HG03575 (cell line): ENCODE measurements around the gene RNF2.

Source experiments
- ATAC-seq: cut with Tn5 transposase; IDR thresholded peaks from one replicate; pipeline ENCODE4 v1.9.1; 2021; ENCODE audit not compliant: unreplicated experiment, insufficient number of reproducible peaks, low FRiP score; ENCODE audit errors: extremely low read depth

The RNF2 gene

DNA sequence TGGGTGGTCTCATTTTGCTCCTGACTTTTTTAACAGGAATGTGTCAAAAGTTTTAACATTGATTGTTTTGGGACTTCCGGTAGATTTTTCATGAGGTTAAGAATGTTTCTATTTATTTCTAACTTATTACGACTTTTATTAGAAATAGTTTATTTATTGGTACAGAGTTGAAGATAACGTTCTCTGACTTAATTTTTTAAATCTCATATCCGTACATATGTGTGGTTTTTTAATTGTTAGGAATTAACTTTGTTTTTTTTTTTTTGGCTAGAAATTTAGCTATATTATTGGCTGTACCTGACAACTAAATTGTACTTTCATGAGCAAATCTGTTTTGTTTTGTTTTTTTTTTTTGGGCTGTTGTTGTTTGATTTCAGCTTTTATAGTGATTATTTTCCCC, 32.0 kb downstream of the RNF2 start:
- ATAC-seq, result no peak

- no peak for ATAC-seq
Measured at GRCh38 chr1:185080422-185080821, 35.1 kb downstream of the RNF2 start.

DNA sequence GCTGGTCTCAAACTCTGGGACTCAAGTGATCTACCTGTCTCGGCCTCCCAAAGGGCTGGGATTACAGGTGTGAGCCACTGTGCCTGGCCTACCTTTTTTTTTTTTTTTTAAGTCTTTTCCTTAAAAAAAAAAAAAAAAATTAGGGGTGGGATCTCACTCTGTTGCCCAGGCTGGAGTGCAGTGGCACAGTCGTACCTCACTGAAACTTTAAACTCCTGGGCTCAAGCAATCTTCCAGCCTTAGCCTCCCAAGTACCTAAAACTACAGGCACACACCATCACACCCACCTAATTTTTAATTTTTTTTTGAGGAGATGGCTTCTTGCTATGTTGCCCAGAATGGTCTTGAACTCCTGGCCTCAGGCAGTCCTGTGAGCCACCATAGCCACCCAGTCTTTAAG, 38.5 kb downstream of the RNF2 start:
- ATAC-seq, result no peak

- ATAC-seq, result no peak
Measured at GRCh38 chr1:185087101-185087500, 41.7 kb downstream of the RNF2 start.

GRCh38 chr1:185087746-185088145, 42.4 kb downstream of the RNF2 start:
- ATAC-seq, result no peak

DNA sequence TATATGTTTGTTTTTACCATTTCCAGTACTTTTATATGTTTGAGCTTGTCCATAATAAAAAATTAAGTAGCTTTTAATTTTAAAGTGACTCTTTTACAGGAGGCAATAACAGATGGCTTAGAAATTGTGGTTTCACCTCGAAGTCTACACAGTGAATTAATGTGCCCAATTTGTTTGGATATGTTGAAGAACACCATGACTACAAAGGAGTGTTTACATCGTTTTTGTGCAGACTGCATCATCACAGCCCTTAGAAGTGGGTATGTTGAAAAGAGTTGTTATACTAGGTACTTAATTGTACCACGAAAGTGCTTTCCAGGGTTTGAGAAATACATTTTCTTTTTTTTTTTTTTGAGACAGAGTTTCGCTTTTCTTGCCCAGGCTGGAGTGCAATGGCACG, 46.1 kb downstream of the RNF2 start:
- no peak for ATAC-seq

GRCh38 chr1:185094761-185095160, 49.4 kb downstream of the RNF2 start:
- ATAC-seq, result no peak

DNA sequence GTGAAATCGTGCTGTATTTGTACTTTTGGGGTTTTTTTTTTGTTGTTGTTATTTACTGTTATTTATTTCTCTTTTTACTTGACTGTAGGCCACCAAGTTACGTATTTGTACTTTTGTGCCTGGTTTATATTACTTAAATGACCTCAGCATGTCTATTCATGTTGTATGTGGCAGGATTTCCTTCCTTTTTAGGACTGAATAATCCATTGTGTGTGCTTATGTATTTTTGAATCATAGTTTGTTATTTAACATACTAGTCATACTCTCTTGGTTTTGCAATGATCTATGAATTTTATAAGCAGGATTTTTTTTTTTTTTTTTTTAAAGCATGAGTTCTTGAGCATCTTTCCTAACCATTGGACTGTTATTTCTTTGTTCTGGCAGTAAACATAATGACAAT, 51.2 kb downstream of the RNF2 start:
- ATAC-seq, result no peak

GRCh38 chr1:185104083-185104482, 58.7 kb downstream of the RNF2 start:
- no peak for ATAC-seq

DNA sequence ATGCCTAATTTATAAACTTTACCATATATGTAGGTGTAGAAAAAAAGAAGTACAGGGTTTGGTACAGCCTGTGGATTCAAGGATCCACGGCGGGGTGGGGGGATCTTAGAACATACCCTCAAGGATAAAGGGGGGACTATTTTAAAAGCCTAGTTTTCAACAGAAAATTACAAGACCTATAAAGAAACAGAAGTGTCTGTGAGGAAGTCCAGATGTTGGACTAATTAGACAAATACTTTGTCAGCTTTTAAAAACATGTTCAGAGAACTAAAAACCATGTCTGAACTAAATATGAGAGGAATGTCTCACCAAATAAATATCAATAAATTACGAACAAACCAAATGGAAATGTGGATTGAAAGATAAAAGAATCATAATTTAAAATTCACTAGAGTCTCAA, 59.8 kb downstream of the RNF2 start:
- ATAC-seq, result no peak

DNA sequence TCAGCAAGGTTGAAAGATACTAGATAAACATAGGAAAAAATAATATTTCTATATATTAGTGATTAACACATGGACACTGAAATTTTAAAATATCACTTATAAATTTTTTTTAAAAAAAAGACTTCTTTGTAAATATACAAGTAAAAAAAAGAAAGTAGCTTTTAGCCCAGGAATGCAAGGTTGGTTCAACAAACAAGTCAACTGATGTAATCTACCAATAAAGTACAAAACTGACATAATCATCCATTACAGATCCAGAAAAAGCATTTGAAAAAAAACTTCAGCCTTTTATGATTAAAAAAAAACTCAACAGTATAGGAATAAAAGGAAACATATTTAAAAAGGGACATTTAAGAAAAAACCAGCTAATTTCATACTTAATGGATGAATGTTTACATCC, 63.0 kb downstream of the RNF2 start:
- no peak for ATAC-seq

GRCh38 chr1:185110145-185110544, 64.8 kb downstream of the RNF2 start:
- ATAC-seq, result no peak

DNA sequence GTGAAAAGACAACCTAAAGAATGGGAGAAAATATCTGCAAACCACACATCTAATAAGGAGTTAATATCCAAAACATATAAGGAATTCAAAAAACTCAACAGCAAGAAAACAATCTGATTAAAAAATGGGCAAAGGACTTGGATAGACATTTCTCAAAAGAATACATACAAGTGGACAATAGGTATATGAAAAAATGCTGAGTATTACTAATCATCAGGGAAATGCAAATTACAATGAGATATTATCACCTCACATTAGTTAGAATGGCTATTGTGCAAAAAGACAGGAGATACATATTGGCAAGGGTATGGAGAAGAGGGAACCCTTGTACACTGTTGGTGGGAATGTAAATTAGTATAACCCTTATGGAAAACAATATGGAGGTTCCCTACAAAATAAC, 66.5 kb downstream of the RNF2 start:
- ATAC-seq, result no peak

DNA sequence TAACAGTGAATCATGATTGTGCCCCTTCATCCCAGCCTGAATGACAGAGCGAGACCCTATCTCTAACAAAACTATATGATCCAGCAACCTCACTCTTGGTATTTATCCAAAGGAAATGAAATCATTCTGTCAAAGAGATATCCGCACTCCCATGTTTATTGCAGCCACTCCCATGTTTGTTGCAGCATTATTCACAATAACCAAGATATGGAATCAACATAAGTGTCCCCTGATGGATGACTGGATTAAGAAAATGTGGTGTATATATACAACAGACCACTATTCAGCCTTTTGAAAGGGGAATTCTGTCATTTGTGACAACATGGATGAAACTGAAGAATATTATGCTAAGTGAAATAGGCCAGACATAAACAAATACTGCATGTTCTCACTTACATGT, 67.0 kb downstream of the RNF2 start:
- no peak for ATAC-seq

DNA sequence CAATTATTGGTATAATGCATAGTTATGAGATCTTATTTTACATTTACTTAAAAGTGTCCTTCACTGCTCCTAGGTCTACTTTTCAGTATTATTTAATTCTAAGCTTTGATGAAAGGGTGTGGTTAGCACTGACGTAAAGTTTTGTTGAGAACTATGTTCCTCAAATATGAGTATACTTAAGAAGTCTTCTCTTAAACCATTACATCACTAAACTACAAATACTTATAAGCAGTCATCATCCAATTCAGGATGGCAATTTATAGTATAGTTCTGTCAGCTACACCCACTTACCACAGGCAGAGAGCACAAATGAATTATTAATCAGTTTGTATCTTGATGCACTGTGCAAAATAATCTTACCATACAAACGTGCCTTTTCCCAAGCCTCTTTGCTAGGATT, 84.3 kb downstream of the RNF2 start:
- ATAC-seq, result no peak

DNA sequence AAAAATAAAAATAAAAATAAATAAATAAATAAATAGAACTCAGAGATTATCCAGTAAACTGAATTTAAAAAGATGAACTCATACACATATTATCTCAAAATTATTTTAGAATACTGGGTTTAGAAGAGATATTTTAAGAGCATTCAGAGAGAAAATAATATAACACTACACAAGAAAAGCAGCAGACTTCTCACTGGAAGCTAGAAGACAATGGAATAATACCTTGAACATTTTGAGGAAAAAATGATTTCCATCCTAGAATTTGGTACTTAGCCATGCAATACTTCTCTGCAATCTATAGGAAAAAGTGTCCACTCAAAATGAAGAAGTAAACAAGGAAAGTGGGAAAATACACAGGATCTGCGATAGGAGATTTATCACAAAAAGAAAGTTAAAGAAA, 87.2 kb downstream of the RNF2 start:
- no peak for ATAC-seq

DNA sequence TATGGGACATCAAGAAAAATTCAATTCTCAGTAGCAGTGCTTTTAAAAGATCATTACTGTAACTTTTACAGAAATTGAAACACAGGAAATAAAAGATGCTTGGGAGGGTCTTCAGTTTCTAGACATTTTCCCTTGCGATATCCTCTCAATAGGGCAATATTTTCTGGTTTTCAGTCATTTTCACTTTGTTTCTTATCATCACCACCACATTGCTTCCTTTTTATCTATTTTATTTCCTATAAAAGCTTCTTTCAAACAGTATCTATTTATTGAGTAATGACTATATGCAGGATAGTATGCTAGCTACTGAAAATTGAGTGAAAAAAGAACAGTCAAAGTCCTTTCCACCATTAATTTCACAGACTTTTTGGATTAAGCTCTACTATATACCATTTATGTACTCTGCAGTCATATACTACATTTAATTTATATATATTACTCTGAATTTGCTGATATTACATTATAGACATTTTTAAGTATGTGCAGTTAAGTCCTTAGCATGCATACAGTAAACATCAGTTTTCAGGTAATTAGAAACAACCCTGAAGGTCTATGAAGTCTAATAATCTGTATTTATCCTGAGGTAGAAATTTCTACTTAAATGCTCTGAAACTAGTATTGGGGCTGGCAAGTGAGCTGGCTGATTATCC, 92.7 kb downstream of the RNF2 start:
- no peak for ATAC-seq

DNA sequence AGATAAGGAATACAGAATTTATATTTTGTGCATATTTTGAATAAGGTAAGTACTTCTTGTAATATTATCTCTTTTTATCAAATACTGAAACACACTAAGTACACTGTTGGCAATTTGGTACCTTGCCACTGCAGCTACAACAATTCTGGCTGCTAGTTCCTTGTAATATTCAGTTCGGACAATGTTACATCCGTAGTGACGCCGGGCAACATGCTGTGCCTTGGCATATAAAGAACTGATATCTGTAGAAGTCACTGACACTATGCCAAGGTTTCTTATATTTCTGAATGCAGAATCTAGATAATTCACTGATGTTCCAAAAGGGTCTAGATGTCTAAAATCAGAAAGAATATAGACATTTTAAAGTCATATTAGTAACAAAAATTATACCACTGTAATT, 93.9 kb downstream of the RNF2 start:
- no peak for ATAC-seq

DNA sequence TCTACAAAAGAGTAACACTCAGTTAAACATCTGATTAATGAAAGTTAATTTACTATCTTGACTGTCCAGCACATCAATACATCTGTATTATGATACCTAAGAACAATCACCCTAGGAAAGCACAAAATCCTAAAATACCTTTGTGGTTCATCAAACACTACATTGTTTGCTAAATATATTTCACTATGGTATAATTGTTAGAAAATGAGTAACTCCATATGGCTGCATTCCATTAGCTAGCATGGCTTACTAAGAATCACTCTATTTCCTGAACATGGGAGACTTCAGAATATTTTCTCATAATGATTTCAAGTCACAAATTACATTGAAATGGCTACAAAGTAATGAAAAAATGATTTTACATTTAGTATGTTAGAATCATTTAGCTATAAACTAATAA, 98.9 kb downstream of the RNF2 start:
- no peak for ATAC-seq

DNA sequence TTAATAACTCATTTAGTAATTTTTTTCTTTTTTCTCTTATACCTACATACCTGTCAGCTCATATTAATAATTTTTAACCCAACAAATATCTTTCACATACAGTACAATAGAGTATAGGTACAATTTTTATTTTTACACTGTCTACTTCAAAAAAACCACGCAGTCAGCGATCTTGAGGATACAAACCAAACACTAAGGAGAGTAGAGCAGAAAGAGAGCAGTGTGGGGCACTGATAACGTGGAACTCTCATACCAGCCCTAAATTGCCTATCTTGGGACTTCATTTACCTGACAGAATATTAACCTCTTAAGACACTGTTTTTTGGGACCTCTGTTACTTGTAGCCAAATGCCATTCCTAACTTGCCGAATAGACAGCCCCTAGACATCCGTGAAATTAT, 105.9 kb downstream of the RNF2 start:
- no peak for ATAC-seq
